22Rv1 (cell line): ENCODE data around the gene CAPN8.

Experiments
- H3K27ac ChIP-seq: fragments of 450-650 bp; 2 replicates; pipeline ENCODE4 v1.5.1; 2017
- ZFX ChIP-seq: fragments of 450-650 bp; IDR thresholded peaks from 2 replicates; pipeline ENCODE4 v1.6.1; 2017; ENCODE audit warnings: antibody characterized with exemption, borderline replicate concordance
- TF ChIP-seq, protein P1 (sequence below): fragments of 450-650 bp; IDR thresholded peaks from 2 replicates; pipeline ENCODE4 v1.5.1; 2017; ENCODE audit warnings: mild to moderate bottlenecking

The CAPN8 gene

DNA sequence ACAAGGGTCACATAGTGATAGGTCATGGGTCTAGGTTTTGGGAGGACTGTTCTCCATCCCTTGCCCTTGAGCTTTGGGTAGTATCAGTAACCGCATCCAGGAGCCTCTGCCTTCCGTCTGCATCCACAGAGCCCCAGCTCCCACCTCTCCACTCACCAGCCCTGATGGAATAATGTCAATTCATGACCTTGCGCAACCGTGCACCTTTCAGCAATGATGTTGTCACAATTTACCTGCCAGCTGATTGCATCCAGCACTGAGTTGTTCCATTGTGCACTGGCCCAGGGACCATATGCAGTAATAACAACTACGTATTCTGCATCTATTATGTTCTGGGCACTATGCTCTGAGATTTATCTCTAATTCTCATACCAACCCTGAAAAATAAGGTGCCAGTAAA, 1.4 kb downstream of the CAPN8 start:
- TF ChIP-seq ZFX: no peak
- TF ChIP-seq, protein P1, sequence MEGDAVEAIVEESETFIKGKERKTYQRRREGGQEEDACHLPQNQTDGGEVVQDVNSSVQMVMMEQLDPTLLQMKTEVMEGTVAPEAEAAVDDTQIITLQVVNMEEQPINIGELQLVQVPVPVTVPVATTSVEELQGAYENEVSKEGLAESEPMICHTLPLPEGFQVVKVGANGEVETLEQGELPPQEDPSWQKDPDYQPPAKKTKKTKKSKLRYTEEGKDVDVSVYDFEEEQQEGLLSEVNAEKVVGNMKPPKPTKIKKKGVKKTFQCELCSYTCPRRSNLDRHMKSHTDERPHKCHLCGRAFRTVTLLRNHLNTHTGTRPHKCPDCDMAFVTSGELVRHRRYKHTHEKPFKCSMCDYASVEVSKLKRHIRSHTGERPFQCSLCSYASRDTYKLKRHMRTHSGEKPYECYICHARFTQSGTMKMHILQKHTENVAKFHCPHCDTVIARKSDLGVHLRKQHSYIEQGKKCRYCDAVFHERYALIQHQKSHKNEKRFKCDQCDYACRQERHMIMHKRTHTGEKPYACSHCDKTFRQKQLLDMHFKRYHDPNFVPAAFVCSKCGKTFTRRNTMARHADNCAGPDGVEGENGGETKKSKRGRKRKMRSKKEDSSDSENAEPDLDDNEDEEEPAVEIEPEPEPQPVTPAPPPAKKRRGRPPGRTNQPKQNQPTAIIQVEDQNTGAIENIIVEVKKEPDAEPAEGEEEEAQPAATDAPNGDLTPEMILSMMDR: no peak
- H3K27ac ChIP-seq: no peak overlapping the region

DNA sequence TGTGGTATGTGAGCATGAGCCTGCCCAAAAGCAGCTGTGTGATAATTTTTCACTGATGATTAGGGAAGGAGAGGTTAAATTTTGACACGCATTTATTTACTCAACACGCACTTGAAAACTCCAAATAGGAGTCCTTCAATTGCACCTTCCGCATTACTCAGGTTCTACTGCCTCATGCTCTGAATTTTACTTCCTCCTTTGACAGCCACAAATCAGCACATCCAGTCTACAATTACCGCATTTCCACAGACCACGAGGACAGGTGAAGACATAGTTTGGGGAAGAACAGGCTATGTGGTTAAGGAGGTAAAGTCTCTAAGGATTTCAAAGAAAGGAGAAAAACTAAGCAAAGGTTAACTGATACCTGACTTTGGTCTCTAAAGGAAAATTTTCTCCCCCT, 2.6 kb downstream of the CAPN8 start:
- TF ChIP-seq, protein P1: no peak
- no peak for TF ChIP-seq ZFX
- no peak overlapping the region for H3K27ac ChIP-seq

DNA sequence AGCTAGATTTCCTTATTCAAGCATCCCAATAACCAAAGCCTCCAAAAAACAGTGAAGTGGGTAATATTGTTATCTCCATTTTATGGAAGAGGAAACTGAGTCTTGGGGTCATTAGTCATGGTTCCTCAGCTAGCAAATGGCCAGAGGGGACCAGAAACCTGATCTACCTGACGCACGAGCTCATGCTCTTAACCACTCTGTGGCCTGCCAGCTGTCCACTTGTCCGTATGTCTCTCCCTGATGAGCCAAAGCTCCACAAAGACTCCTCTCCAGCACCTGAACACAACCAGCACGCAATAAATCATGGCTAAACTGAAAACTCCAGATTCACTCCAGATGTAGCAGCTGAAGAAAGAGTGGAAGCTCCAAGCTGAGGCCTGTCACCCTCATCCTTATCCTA, 5.8 kb downstream of the CAPN8 start:
- TF ChIP-seq ZFX: no peak
- TF ChIP-seq, protein P1: no peak
- no peak overlapping the region for H3K27ac ChIP-seq

DNA sequence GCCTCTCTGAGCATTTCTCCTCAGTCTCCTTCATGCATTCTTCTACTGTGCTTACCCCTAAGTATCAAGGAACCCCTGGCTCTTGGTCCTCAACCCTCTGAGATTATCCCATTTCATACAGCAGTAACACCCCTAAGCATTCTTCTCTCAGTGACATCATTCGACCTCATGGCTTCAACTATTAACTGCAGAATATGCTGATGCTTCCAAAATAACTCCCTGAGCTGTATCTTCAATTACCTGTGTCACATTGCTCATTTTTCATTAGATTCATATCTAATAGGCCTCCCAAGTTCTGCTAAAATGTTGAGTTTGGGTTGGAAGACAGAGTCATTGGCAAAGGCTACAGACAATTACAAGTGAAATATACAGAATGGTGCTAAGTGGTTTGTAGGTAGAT, 7.5 kb downstream of the CAPN8 start:
- no peak overlapping the region for H3K27ac ChIP-seq
- TF ChIP-seq, protein P1: no peak
- no peak for TF ChIP-seq ZFX

DNA sequence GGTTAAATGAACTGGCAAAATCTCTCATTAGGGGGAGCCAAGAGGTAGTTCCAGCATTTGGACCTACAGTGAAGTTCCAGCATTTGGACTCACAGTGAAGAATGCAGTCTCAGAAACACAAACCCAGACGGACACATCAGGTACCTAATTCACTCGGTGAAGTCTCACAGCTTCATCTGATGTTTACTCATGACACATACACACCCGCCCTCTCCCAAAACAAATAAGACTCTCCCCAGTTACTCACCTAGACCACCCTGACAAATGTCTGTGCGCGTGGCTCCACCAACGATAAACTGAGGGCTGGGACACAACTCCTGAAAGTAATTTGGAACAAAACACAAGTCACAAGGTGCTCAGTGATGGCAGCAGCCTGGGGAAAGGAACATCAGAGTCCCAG, 11.4 kb downstream of the CAPN8 start:
- no peak for TF ChIP-seq ZFX
- TF ChIP-seq, protein P1: no peak
- no peak overlapping the region for H3K27ac ChIP-seq

DNA sequence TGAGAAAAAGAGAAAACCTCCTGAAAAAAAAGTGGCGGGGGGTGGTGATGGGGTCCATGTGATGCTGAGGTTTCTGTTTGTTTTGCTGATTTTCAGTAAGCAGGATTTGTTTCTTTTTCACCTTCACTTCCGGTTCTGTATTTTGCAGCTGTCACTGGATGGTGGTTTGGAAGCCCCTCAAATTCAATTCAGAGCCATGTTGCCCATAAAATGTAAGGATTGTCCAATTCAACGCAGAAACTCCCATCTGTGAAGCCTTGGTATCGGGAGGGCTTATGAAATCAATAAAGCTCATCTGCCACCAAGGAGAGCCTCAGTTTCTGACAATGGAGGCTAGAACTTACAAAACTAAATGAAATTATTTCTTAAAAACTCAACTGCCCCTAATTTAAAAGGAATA, 12.1 kb downstream of the CAPN8 start:
- TF ChIP-seq, protein P1: no peak
- no peak for TF ChIP-seq ZFX
- H3K27ac ChIP-seq: no peak overlapping the region

DNA sequence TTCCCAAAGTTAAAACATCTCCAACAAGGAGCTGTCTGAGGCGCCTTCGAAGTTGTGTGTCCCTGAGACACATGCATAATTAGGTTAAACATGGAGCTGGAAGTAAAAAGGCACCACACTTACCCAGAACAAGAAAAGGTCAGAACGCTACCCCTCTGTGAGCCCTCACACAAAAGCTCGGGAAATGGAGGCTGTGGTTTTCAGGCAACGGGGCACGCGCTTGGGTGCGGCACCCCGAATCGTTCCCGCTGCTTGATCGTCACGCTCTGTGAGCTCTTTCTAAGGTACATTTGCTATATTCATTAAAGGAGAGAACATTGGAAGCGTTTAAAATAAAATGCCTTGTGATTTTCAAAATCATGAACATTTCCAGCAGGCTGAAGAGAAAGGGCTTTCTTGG, 12.5 kb downstream of the CAPN8 start:
- TF ChIP-seq, protein P1: no peak
- H3K27ac ChIP-seq: no peak overlapping the region
